Fibroblast of pulmonary artery (primary cell): ENCODE measurements around the gene CHD6.

ENCODE experiments used
- DNase-seq: peaks from one replicate; pipeline ENCODE4 v3.0.0-alpha.2; 2010; ENCODE audit warnings: low read depth
- H3K4me3 ChIP-seq: replicated peaks from 2 replicates; pipeline ENCODE4 v1.5.1; 2011; ENCODE audit warnings: low read depth, mild to moderate bottlenecking, control low read depth, low read length, moderate library complexity
- CTCF ChIP-seq: IDR thresholded peaks from 2 replicates; pipeline ENCODE4 v1.5.1; 2011; ENCODE audit warnings: mild to moderate bottlenecking, control low read depth, low read length, inconsistent platforms; ENCODE audit errors: missing control alignments

The CHD6 gene

GRCh38 chr20:41497186-41497895 lies 120.8 kb downstream of the CHD6 start:
- TF ChIP-seq CTCF, result no peak
- no peak overlapping the region for H3K4me3 ChIP-seq
- no peak for DNase-seq

GRCh38 chr20:41494451-41494850 lies 123.7 kb downstream of the CHD6 start:
- TF ChIP-seq CTCF, result no peak
- H3K4me3 ChIP-seq, result no peak overlapping the region
- DNase-seq, result no peak

- no peak for DNase-seq
- no peak for TF ChIP-seq CTCF
- no peak overlapping the region for H3K4me3 ChIP-seq
These were observed 134.6 kb downstream of the CHD6 start for GRCh38 chr20:41483553-41483930.

GRCh38 chr20:41482647-41483552 lies 135.3 kb downstream of the CHD6 start:
- H3K4me3 ChIP-seq, result no peak overlapping the region
- peak; percentile 76 for DNase-seq
- TF ChIP-seq CTCF, result no peak

- peak; percentile 26 for DNase-seq
- TF ChIP-seq CTCF, result no peak
- H3K4me3 ChIP-seq, result no peak overlapping the region
These were observed 138.0 kb downstream of the CHD6 start for GRCh38 chr20:41480054-41480770.

GRCh38 chr20:41479113-41479512 lies 139.1 kb downstream of the CHD6 start:
- no peak for DNase-seq
- no peak overlapping the region for H3K4me3 ChIP-seq
- TF ChIP-seq CTCF, result no peak
